Measurements from ENCODE around the gene CLMN. TPM values are rescaled to one million over a fixed set of nuclear protein-coding genes. Genes with fewer than 3 reads are reported as not detected.

The CLMN gene
- total and polyA plus RNA-seq, 2 donors (not counting 1 experiment from before 2014, with no cell fraction given), result 9.6 to 51.5 TPM

DNA sequence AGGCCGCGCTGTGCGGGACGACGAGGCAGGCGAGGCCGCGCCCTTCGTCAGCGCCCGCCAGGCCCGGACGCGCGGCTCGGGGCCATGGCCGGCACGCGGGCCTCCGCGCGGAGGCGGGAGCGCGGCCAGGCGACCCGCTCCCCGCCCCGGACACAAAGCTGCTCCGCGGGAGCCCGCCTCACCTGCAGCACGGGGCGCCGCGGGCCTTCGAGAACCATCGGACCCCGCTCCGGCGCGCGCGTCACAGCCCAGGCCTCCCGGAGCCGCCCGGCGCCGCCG lies 162.7 kb downstream of the CLMN start:
- Mint-ChIP-seq H3K9me3 (ENCODE audit: insufficient read depth) (no peaks in the 10 kb centered on the region), H3K27me3 (no peaks in the 10 kb centered on the region), H3K4me3 (peak overlapping the region; percentile 99), H3K4me1 (peaks cover 44% of the 10 kb centered on the region), H3K27ac (peak overlapping the region; percentile 100)
- ATAC-seq (ENCODE audit: low read depth) (peak; percentile 18), DNase-seq (no peak)
- WGBS (ENCODE audit: insufficient coverage), result under 1% methylated on average over 50 of the region's 50 CpGs
- no peaks in the 10 kb centered on the region for H3K9me3 ChIP-seq (ENCODE audit: control extremely low read depth in 1 of 3, control insufficient read depth in 2 of 3, insufficient read depth in 1 of 3, low read length in 2 of 3)
- peaks cover 9% of the 10 kb centered on the region for H4K20me1 ChIP-seq (ENCODE audit: control insufficient read depth, insufficient read depth, low read length, poor library complexity, severe bottlenecking)
- peak overlapping the region; percentile 69 to 98 (median 84) for H3K4me3 ChIP-seq (ENCODE audit: control extremely low read depth in 1 of 5, extremely low read depth in 1 of 5, insufficient read depth in 1 of 5, low read depth in 2 of 5, low read length in 4 of 5)
- TF ChIP-seq, protein P1, sequence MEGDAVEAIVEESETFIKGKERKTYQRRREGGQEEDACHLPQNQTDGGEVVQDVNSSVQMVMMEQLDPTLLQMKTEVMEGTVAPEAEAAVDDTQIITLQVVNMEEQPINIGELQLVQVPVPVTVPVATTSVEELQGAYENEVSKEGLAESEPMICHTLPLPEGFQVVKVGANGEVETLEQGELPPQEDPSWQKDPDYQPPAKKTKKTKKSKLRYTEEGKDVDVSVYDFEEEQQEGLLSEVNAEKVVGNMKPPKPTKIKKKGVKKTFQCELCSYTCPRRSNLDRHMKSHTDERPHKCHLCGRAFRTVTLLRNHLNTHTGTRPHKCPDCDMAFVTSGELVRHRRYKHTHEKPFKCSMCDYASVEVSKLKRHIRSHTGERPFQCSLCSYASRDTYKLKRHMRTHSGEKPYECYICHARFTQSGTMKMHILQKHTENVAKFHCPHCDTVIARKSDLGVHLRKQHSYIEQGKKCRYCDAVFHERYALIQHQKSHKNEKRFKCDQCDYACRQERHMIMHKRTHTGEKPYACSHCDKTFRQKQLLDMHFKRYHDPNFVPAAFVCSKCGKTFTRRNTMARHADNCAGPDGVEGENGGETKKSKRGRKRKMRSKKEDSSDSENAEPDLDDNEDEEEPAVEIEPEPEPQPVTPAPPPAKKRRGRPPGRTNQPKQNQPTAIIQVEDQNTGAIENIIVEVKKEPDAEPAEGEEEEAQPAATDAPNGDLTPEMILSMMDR (IDR thresholded peaks at IDR 0.05), result no peak
- no peak for TF ChIP-seq EZH2 (IDR thresholded peaks at IDR 0.05; ENCODE audit: borderline replicate concordance, insufficient read depth, low read depth, low read length, poor library complexity, severe bottlenecking)
- intact Hi-C loops (cut with micrococcal nuclease), result loop anchor here (1.0 to 5.0 kb wide), 6 partner anchors 108 to 1640 kb away; partner anchors contain the start of genes CLMN, SYNE3 and VRK1
- peaks cover 54% of the 10 kb centered on the region for H3K79me2 ChIP-seq (ENCODE audit: control insufficient read depth, insufficient read depth, low read length)
- ChIA-PET POLR2A (interaction anchor here (1.3 to 1.8 kb wide), 2 partner anchors 9 to 171 kb away, joined by 4 to 9 read pairs; no protein-coding TSS in a partner anchor), CTCF (interaction anchor here (1.3 to 1.9 kb wide), 2 partner anchors 171 to 285 kb away, joined by 3 to 8 read pairs; no protein-coding TSS in a partner anchor)
- peak overlapping the region in 1 of 2 donors; percentile 94 for H3K27ac ChIP-seq (ENCODE audit: low read length in 2 of 2)
- peak overlapping the region; percentile 71 for H3K4me2 ChIP-seq (replicated peaks; ENCODE audit: low read depth, low read length, poor library complexity, severe bottlenecking)
- peak overlapping the region; percentile 91 for H3K9ac ChIP-seq (ENCODE audit: low read length)
- peaks cover 22 to 36% of the 10 kb centered on the region in 2 donors for H3K4me1 ChIP-seq (ENCODE audit: control insufficient read depth in 2 of 2, insufficient read depth in 2 of 2, low read length in 2 of 2)
- no peaks in the 10 kb centered on the region for H3K27me3 ChIP-seq (replicated peaks in 1 of 4; ENCODE audit: control extremely low read depth in 1 of 4, control insufficient read depth in 3 of 4, insufficient read depth in 4 of 4, low read length in 3 of 4)
- H3K36me3 ChIP-seq (replicated peaks in 1 of 2; ENCODE audit: control extremely low read depth in 1 of 2, control insufficient read depth in 1 of 2, extremely low read depth in 1 of 2, insufficient read depth in 2 of 2, low read length in 1 of 2), result peaks cover 0 to 2% of the 10 kb centered on the region in 2 experiments
- peak overlapping the region; percentile 83 for H2AFZ ChIP-seq (ENCODE audit: insufficient read depth, low read depth, low read length, poor library complexity, severe bottlenecking)
